Endometrial microvascular endothelial cells (primary cell): ENCODE results near the gene C15orf61. TPM values are rescaled to one million over a fixed set of nuclear protein-coding genes. Genes with fewer than 3 reads are reported as not detected.

Experiments
- in situ Hi-C: cut with HindIII; loops from 2 replicates; pipeline ENCODE4 v1.10.0; 2017; ENCODE audit warnings: low sequenced_read_pairs, low pct_unique_long_range_greater_than_20kb; ENCODE audit errors: inconsistent ontology term
- total RNA-seq: library from RNA; depleted of rRNA; stranded (reverse); fragments of >200 nt; gene quantifications from one replicate; pipeline ENCODE4 v1.2.3, GENCODE V29; 2015; ENCODE audit errors: inconsistent ontology term

C15orf61 gene
- total RNA-seq, 1 donor from 2014 or later: 0.65 TPM

DNA sequence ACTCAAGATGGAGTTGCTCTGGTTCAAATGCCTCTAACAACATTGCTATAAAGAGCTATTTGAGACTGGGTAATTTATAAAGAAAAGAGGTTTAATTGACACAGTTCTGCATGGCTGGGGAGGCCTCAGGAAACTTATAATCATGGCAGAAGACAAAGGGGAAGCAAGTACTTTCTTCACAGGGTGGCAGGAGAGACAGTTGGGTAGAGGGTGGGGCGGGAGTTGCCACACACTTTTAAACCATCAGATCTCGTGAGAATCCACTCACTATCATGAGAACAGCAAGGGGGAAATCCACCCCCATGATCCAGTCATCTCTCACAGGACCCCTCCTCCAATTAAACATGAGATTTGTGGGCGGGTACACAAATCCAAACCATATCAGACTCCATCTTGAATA lies 52.3 kb downstream of the C15orf61 start:
- in situ Hi-C loops: no loop called here

DNA sequence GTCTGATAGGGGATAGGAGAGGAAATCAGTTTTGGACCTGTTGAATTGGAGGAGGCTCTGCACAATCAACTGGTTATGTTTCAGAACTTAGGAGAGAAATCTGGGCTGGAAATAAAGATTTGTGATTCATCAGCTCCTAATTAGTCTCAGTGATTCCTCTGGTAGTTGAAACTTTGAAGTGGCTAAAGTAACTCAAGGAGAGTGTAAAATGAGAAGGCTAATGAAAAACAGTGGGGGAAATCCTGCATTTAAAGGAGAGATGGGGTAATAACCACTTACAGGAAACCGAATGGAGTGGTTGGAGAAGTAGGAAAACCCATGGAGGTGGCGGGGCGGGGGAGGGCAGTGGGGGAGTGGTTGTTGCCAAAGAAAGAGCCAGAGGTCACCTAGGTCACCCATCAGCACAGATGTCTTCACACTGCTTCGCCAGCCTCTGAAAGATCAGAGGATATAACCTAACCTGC lies 54.1 kb downstream of the C15orf61 start:
- in situ Hi-C loops: no loop called here

DNA sequence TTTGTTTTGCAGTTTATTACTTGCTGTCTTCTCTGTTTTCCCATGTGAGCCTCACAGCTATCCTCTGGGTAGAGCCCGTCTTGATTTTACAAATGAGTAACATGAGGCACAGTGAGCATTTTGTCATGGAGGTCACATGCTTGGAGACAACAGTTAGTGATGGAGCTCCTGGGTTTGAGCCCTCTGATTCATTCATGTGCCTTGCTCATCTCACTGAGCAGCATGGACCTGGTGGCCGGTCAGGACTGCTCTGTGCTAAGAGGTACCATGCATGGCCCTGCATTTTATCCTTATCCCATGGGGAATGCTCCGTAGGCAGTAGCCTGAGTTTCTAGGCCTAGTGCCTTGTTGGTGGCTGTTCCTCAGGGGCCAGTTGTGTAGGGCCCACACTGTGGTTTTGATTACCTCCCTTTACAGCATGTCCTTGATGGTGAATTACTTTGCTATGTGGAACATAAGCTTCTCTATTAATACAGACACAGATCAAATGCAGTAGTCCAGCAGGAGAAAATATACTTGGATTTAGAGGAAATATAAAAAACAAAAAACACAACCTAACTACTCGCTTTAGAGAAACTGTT lies 57.2 kb downstream of the C15orf61 start:
- in situ Hi-C loops: no loop called here

DNA sequence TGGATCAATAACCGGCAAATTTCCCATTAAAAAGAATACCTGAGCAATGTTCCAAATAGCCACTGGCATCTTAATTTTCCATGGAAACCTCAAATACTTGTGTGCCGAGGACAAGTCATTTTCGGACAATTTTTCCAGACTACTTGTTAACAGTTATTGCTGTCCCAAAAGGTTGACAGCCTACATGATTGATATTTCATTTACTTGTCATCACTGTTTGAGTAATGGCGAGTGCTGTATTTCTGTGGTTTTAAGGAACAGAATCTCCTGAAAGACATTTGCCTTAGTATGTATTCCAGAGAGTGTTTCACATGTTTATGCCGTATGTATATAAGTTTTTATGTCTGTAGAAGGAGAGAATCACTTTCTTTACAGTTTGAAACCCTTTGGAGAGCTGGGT lies 58.2 kb downstream of the C15orf61 start:
- in situ Hi-C loops: no loop called here

Other genes with a start within 250 kb of the C15orf61 start
- gene MAP2K5, start 21.6 kb downstream of the C15orf61 start, total RNA-seq: 6.2 TPM